ENCODE measurements around the gene SAMSN1.

The SAMSN1 gene

GRCh38 chr21:14545906-14546480, at the start of gene SAMSN1:
SAMSN1 (minus strand) TSS chr21:14546315; CDS start chr21:14546261, 54 bp downstream.
- POLR2A ChIA-PET (ENCODE audit: low non-redundant PET) = no interaction called here
- no peak within 1 kb of the TSS for H3K27ac ChIP-seq
- CTCF ChIA-PET = no interaction called here
- DNase-seq (ENCODE audit: low spot score) = no peak
- TF ChIP-seq CTCF (conservative IDR thresholded peaks at IDR 0.05; ENCODE audit: low read depth) = no peak

GRCh38 chr21:14595449-14595848, 49.3 kb upstream of the SAMSN1 start:
- no peak overlapping the region for H3K27ac ChIP-seq
- CTCF ChIA-PET = no interaction called here
- POLR2A ChIA-PET (ENCODE audit: low non-redundant PET) = no interaction called here
- DNase-seq (ENCODE audit: low spot score) = no peak
- TF ChIP-seq CTCF (conservative IDR thresholded peaks at IDR 0.05; ENCODE audit: low read depth) = no peak

- ChIA-PET POLR2A (ENCODE audit: low non-redundant PET) (no interaction called here), CTCF (no interaction called here)
- no peak for TF ChIP-seq CTCF (conservative IDR thresholded peaks at IDR 0.05; ENCODE audit: low read depth)
- no peak overlapping the region for H3K27ac ChIP-seq
- DNase-seq (ENCODE audit: low spot score) = no peak
Observed at GRCh38 chr21:14594967-14595366, 48.9 kb upstream of the SAMSN1 start.

GRCh38 chr21:14593230-14593629, 47.1 kb upstream of the SAMSN1 start:
- POLR2A ChIA-PET (ENCODE audit: low non-redundant PET) = no interaction called here
- no peak for TF ChIP-seq CTCF (conservative IDR thresholded peaks at IDR 0.05; ENCODE audit: low read depth)
- no peak for DNase-seq (ENCODE audit: low spot score)
- CTCF ChIA-PET = interaction anchor here (0.6 kb wide), 1 partner anchor 93 kb away, joined by 3 read pairs; no protein-coding TSS in a partner anchor
- H3K27ac ChIP-seq = no peak overlapping the region

GRCh38 chr21:14592296-14593000, 46.3 kb upstream of the SAMSN1 start:
- POLR2A ChIA-PET (ENCODE audit: low non-redundant PET) = no interaction called here
- CTCF ChIA-PET = interaction anchor here (0.6 kb wide), 1 partner anchor 93 kb away, joined by 3 read pairs; no protein-coding TSS in a partner anchor
- DNase-seq (ENCODE audit: low spot score) = no peak
- H3K27ac ChIP-seq = no peak overlapping the region
- TF ChIP-seq CTCF (conservative IDR thresholded peaks at IDR 0.05; ENCODE audit: low read depth) = no peak

- DNase-seq (ENCODE audit: low spot score) = no peak
- POLR2A ChIA-PET (ENCODE audit: low non-redundant PET) = no interaction called here
- CTCF ChIA-PET = no interaction called here
- H3K27ac ChIP-seq = no peak overlapping the region
- no peak for TF ChIP-seq CTCF (conservative IDR thresholded peaks at IDR 0.05; ENCODE audit: low read depth)
Observed at GRCh38 chr21:14591882-14592281, 45.8 kb upstream of the SAMSN1 start.

All from RWPE1 (cell line).